ENCODE results near the gene MPND. TPM values are rescaled to one million over a fixed set of nuclear protein-coding genes. Genes with fewer than 3 reads are reported as not detected.

The MPND gene
- total RNA-seq, 3 donors from 2014 or later = 43.8 to 82.8 (median 49.0) TPM

GRCh38 chr19:4391306-4391693 is 47.9 kb downstream of the MPND start:
- TF ChIP-seq CTCF (IDR thresholded peaks at IDR 0.05) = no peak
- no peak for ATAC-seq
- Histone ChIP-seq H3K4me1 (ENCODE audit: low read depth) (peaks cover 12% of the 10 kb centered on the region), H3K4me3 (no peak overlapping the region), H3K9me3 (no peaks in the 10 kb centered on the region), H3K36me3 (ENCODE audit: low read depth) (no peaks in the 10 kb centered on the region)
- intact Hi-C loops (cut with DNase I, micrococcal nuclease) = no loop called here
- DNase-seq = no peak

GRCh38 chr19:4391701-4392483 is 48.5 kb downstream of the MPND start:
- intact Hi-C loops (cut with DNase I, micrococcal nuclease) = no loop called here
- no peaks in the 10 kb centered on the region for H3K9me3 ChIP-seq

GRCh38 chr19:4393947-4394590 is 50.7 kb downstream of the MPND start:
- ATAC-seq = no peak

More at GRCh38 chr19:4391701-4392483, 48.5 kb downstream of the MPND start:
- no peak for ATAC-seq
- no peak for TF ChIP-seq CTCF (IDR thresholded peaks at IDR 0.05)
- Histone ChIP-seq H3K4me3 (no peak overlapping the region), H3K36me3 (ENCODE audit: low read depth) (no peaks in the 10 kb centered on the region), H3K4me1 (ENCODE audit: low read depth) (peaks cover 12% of the 10 kb centered on the region)
- peak in 1 of 3 donors; percentile 50 for DNase-seq

GRCh38 chr19:4396949-4397783 is 53.8 kb downstream of the MPND start:
- Histone ChIP-seq H3K4me3 (no peak overlapping the region), H3K36me3 (ENCODE audit: low read depth) (no peaks in the 10 kb centered on the region), H3K4me1 (ENCODE audit: low read depth) (peaks cover 23% of the 10 kb centered on the region), H3K9me3 (no peaks in the 10 kb centered on the region)
- ATAC-seq = no peak
- no peak for DNase-seq
- TF ChIP-seq CTCF (IDR thresholded peaks at IDR 0.05) = no peak
- intact Hi-C loops (cut with DNase I, micrococcal nuclease) = no loop called here

More at GRCh38 chr19:4393947-4394590, 50.7 kb downstream of the MPND start:
- Histone ChIP-seq H3K36me3 (ENCODE audit: low read depth) (no peaks in the 10 kb centered on the region), H3K4me1 (ENCODE audit: low read depth) (peaks cover 20% of the 10 kb centered on the region), H3K9me3 (no peaks in the 10 kb centered on the region), H3K4me3 (no peak overlapping the region)
- peak in 1 of 3 donors; percentile 19 for DNase-seq
- intact Hi-C loops (cut with DNase I, micrococcal nuclease) = no loop called here
- no peak for TF ChIP-seq CTCF (IDR thresholded peaks at IDR 0.05)

- H3K4me3 ChIP-seq = peak overlapping the region; percentile 80
- no peak for TF ChIP-seq CTCF (IDR thresholded peaks at IDR 0.05)
- H3K4me1 ChIP-seq (ENCODE audit: low read depth) = peaks cover 23% of the 10 kb centered on the region
- DNase-seq (peak in 1 of 3 donors; percentile 36), ATAC-seq (peak; percentile 12)
- intact Hi-C loops (cut with DNase I, micrococcal nuclease) = no loop called here
- no peaks in the 10 kb centered on the region for H3K9me3 ChIP-seq
- no peaks in the 10 kb centered on the region for H3K36me3 ChIP-seq (ENCODE audit: low read depth)
These were observed 56.4 kb downstream of the MPND start for GRCh38 chr19:4399812-4400134.
